ENCODE measurements around the gene AICDA.

DNA sequence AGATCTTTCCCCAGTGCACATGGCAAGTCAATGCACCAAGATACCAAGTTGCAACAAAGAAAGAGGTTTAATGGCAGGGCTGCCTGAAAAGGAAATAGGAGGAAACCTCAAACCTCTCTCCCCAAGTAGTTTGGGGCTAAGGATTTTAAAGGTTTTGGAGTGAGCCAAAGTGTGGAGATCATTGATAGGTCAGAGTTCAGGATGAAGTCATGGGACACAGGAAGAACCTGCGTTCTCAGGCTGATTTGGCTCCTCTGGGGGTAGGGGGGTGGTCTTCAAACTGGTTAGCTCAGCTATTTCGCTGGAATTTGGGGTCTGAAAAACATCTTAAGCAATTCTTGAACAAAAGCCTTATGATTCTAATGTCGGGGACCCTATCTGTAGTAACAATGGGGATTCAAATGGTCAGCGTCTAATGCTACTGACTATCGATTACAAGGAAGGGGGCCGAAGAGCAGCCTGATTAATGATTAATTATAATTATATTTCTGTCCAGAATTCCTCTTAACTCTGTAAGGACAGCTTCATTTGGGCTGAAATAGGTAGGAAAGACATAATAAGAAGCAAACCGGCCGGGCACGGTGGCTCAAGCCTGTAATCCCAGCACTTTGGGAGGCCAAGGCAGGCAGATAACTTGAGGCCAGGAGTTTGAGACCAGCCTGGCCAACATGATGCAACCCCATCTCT lies 31.4 kb downstream of the AICDA start:
- TF ChIP-seq, protein P1, sequence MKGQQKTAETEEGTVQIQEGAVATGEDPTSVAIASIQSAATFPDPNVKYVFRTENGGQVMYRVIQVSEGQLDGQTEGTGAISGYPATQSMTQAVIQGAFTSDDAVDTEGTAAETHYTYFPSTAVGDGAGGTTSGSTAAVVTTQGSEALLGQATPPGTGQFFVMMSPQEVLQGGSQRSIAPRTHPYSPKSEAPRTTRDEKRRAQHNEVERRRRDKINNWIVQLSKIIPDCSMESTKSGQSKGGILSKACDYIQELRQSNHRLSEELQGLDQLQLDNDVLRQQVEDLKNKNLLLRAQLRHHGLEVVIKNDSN (CRISPR knock-in tag; IDR thresholded peaks at IDR 0.05) = no peak
- TF ChIP-seq, protein P2, sequence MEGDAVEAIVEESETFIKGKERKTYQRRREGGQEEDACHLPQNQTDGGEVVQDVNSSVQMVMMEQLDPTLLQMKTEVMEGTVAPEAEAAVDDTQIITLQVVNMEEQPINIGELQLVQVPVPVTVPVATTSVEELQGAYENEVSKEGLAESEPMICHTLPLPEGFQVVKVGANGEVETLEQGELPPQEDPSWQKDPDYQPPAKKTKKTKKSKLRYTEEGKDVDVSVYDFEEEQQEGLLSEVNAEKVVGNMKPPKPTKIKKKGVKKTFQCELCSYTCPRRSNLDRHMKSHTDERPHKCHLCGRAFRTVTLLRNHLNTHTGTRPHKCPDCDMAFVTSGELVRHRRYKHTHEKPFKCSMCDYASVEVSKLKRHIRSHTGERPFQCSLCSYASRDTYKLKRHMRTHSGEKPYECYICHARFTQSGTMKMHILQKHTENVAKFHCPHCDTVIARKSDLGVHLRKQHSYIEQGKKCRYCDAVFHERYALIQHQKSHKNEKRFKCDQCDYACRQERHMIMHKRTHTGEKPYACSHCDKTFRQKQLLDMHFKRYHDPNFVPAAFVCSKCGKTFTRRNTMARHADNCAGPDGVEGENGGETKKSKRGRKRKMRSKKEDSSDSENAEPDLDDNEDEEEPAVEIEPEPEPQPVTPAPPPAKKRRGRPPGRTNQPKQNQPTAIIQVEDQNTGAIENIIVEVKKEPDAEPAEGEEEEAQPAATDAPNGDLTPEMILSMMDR (IDR thresholded peaks at IDR 0.05) = no peak
- TF ChIP-seq, protein P3, sequence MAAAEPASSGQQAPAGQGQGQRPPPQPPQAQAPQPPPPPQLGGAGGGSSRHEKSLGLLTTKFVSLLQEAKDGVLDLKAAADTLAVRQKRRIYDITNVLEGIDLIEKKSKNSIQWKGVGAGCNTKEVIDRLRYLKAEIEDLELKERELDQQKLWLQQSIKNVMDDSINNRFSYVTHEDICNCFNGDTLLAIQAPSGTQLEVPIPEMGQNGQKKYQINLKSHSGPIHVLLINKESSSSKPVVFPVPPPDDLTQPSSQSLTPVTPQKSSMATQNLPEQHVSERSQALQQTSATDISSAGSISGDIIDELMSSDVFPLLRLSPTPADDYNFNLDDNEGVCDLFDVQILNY (CRISPR knock-in tag; IDR thresholded peaks at IDR 0.05) = no peak
- no peak for TF ChIP-seq ESRRA (CRISPR knock-in tag; IDR thresholded peaks at IDR 0.05; ENCODE audit: borderline replicate concordance)
- TF ChIP-seq CBFB (CRISPR knock-in tag; IDR thresholded peaks at IDR 0.05; ENCODE audit: low read depth) = no peak
- TF ChIP-seq, protein P4, sequence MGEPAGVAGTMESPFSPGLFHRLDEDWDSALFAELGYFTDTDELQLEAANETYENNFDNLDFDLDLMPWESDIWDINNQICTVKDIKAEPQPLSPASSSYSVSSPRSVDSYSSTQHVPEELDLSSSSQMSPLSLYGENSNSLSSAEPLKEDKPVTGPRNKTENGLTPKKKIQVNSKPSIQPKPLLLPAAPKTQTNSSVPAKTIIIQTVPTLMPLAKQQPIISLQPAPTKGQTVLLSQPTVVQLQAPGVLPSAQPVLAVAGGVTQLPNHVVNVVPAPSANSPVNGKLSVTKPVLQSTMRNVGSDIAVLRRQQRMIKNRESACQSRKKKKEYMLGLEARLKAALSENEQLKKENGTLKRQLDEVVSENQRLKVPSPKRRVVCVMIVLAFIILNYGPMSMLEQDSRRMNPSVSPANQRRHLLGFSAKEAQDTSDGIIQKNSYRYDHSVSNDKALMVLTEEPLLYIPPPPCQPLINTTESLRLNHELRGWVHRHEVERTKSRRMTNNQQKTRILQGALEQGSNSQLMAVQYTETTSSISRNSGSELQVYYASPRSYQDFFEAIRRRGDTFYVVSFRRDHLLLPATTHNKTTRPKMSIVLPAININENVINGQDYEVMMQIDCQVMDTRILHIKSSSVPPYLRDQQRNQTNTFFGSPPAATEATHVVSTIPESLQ (CRISPR knock-in tag; IDR thresholded peaks at IDR 0.05) = no peak
- TF ChIP-seq RELA (CRISPR knock-in tag; IDR thresholded peaks at IDR 0.05; ENCODE audit: borderline replicate concordance) = no peak
- no peak for TF ChIP-seq ZNF138 (CRISPR knock-in tag; conservative IDR thresholded peaks at IDR 0.05)
- TF ChIP-seq, protein P5, sequence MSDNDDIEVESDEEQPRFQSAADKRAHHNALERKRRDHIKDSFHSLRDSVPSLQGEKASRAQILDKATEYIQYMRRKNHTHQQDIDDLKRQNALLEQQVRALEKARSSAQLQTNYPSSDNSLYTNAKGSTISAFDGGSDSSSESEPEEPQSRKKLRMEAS (CRISPR knock-in tag; IDR thresholded peaks at IDR 0.05) = no peak
- TF ChIP-seq IRF2 (CRISPR knock-in tag; IDR thresholded peaks at IDR 0.05; ENCODE audit: borderline replicate concordance, low read depth) = no peak
- no peak for TF ChIP-seq CDX4 (CRISPR knock-in tag; IDR thresholded peaks at IDR 0.05; ENCODE audit: borderline replicate concordance)
- TF ChIP-seq FOXP1 (CRISPR knock-in tag; IDR thresholded peaks at IDR 0.05; ENCODE audit: borderline replicate concordance) = no peak

All from WTC11 (cell line).